Stimulated activated CD4-positive, alpha-beta T cell treated with anti-CD3 and anti-CD28 coated beads, Interleukin-4, amount 100 ng/mL, for 1 hour (primary cell): ENCODE results near the gene TEAD1.
"Not testable (repeated sequence)": the region's sequence is repeated elsewhere in the genome, so short reads cannot be mapped to it uniquely, and the experiment has no call there.

Source experiments
- DNase-seq: peaks from one replicate; pipeline ENCODE4 v3.0.0-alpha.2; 2020

TEAD1 gene

DNA sequence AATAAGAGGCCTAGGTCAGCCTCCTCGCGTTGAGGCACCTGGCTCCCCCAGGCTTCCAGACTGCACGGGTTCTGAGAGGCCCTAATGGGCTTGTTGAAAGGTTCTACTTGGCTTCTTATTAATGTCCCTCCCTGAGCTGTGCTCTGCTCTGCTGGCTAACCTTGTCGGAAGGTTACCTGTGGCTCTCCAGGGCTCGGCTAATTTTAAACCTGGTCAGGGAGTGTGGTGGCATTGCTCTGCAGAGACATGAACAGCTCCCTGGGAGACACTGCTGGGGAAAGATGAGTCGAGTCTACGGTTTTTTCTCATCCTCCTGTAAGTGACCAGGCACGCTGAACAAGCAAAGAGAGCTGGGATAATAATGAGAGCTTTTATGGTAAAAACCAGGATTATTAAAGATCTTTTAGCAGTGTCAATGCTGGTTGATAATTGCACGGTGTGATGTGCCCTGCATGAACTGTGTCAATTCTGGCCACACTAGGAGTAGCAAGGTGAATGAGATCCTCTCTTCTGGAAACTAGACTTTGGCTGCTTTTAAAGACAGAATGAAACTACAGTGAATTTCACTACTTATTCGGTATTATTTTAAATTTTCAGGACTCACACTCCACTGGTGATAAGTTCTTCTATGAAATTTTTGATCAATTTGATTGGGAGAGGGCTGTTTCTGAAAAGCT, 70.7 kb downstream of the TEAD1 start:
- no peak for DNase-seq

DNA sequence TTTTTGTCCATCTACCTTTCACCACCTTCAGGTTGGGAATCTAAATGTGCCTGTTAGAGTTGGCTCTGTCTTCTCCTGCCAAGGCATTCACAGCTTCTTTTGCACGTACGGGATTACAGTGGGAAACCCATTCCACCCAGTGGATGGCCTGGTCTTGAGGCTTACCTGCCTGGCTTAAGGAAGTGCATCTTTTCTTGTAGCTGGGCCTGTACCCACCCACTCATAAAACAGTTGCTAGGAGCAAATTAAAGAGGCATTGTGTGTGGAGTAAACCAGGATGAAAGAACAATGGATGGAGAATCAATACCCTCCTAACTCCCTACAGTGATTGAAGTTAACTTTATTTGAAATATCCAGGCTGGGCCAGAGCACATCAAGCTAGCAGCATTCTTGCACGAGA, 71.6 kb downstream of the TEAD1 start:
- no peak for DNase-seq

GRCh38 chr11:12746593-12747097, 72.4 kb downstream of the TEAD1 start:
- no peak for DNase-seq

DNA sequence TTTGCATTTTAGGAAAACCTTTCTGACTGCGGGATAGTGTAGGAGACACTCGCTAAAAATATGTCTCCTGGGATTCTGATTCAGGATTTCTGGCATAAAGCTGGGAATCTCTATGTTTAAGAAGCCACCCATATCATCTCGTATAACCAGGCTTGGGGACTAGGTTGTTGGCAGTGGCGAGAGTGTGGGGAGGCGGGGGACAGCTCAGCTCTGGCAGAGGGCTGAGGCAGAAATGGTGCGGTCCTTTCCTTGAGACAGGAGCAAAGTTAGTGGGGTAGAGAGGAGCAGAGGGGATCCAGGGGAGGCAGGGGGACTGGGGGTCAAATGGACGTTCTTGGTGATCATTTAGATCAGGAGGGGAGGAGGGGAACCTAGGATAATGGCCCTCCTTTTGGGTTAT, 74.3 kb downstream of the TEAD1 start:
- DNase-seq, result no peak

DNA sequence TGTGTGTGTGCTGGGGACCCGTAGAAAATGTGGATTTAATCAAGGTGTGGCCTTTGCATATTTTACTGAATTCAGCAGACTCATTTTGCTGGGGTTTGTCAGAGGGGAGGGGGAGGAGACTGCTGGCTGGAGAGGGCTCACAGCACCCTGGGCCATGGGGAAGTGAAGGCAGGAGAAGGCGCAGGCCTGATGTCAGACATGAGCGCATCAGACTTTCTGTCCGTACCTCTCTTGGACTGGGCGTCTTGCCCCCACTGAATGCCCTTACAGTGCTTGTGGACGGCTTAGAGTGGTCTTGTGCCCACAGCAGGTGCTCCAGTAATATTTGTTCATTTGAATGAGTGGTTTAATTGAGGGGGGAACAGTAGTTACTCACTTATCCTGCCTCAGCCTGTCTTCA, 75.2 kb downstream of the TEAD1 start:
- DNase-seq, result no peak

GRCh38 chr11:12750181-12750580, 76.0 kb downstream of the TEAD1 start:
- no peak for DNase-seq

DNA sequence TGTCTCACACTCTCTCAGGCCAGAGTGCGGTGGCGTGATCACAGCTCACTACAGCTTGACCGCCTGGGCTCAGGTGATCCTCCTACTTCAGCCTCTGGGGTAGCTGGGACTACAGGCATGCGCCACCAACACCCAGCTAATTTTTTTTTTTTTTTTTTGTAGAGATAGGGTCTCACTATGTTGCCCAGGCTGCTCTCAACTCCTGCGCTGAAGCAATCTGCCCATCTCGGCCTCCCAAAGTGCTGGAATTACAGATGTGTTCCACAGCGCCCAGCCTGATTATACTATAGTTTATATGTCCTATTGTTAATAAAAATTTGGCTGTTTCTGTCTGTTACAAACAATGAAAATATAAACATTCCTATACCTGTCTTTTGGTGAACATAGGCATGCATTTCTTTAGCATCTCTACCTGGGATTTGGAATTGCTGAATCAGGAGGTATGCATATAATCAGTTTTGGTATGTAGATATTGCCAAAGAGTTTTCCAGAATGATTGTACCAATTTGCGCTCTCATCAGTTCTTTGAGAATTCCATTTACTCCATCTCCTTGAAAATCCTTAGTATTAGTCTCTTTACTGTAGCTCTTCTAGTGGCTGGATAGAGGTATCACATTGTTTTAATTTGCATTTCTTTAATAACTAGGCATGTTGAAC, 78.8 kb downstream of the TEAD1 start:
- DNase-seq, result no peak

DNA sequence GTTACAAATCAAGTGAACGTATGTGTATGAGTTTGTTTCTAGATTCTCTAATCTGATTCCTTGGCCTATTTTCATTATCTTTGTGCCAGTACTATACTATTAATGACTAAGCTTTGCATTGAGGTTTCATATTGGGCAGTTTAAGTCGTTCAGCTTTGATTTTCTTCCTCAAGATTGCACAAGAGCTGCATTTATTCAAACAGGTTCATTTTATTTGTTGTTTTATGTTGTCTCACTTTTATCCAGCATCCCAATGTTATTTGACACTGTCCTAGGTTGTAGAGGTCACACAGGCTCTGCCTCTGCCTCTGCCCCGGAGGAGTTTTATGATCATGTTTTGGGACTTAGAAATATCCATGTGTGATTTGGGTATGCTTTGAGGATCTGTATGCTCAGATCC, 79.8 kb downstream of the TEAD1 start:
- no peak for DNase-seq

GRCh38 chr11:12754582-12755234, 80.5 kb downstream of the TEAD1 start:
- no peak for DNase-seq

DNA sequence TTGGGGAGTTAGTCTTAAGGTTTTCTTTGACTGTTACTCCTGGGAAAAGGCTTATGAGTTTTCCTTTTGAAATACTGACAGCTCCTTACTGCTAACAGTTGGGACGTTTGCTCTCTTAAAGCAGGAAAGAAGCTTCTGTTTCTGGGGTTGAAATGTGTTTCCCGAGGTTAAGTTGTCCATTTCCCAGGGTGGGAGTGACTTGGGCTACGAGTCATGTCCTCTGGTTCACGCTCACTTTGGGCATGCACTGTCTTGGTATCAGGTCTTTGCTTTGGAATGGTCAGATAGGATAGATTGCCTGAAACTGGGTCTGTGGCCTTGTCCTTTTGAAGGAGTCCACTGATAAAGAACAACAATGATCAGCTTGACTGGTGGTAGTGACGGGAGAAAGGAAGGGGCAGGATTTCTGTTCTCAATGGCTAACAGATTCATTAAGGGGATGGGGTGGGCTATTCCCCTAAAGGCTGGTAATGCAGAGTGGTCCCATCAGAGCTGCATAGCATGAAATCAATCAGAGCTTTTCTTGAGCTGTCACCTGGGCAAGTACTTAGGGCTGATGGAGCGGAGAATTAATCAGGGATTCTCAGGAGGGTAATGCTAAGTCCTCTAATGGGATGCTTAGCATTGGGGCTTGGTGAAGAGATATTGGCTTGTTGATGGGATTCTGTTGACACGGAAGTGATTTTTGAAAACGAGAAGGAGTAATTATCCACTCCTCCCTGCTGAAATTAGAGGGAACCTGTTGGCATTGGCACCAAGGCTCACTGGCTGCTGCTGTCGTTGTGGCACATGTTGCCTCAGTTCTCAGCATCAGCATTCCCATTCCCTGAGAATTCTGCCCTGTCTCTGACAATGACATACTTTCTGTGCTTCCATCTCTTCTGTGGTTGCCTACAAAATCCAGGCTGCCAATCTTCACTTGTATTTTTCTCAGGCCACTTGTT, 81.6 kb downstream of the TEAD1 start:
- DNase-seq, result no peak

DNA sequence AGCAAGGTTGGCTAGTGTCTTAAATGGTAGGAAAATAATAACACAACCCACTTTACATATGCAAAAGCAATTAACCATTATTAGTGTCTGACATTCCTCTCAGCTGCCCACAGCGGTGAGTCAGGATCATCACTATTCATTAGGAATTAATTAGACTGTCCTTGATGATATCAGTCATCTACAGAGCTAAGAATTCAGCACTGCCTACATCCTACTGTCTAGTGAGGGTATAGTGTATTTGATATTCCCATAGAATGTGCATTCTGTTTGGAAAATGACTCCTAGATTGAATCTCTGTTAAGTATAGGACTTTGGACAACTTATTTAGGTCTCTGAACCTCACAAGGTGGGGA, 82.2 kb downstream of the TEAD1 start:
- no peak for DNase-seq

- DNase-seq, result no peak
Observed at GRCh38 chr11:12756867-12757266, 82.6 kb downstream of the TEAD1 start.

- DNase-seq, result no peak
Observed at GRCh38 chr11:12757416-12757815, 83.2 kb downstream of the TEAD1 start.

DNA sequence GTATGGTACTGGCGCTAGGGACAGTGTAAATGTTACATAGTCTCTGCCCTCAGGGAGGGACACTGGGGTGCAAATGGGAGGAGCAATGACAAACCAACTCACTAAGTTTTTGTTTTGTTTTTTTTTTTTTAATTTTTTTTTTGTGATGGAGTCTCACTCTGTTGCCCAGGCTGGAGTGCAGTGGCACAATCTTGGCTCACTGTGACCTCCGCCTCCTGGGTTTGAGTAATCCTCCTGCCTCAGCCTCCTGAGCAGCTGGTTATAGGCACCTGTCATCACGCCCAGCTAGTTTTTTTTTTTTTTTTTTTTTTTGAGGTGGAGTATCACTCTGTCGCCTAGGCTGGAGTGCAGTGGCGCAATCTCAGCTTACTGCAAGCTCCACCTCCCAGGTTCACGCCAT, 83.9 kb downstream of the TEAD1 start:
- not testable (repeated sequence) for DNase-seq

- no peak for DNase-seq
Observed at GRCh38 chr11:12761029-12761428, 86.8 kb downstream of the TEAD1 start.

DNA sequence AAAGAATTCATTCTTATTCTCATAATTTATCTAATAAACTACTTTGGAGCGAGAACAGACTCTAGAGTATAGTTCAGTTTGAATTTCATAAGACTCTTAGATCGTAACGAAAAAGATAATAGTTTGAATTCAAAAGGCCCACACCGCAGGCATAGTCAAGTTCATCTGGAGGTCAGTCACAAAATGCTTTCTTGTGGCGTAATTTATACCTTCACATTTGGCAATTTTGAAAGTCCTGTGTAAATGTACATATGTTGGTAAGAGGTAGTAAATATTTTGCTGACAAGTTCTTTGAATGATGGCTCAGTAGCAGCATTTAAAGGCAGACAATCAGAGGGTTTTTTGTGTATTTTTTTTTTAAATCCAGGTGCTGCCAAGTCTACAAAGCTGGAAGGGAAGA, 88.1 kb downstream of the TEAD1 start:
- no peak for DNase-seq

- no peak for DNase-seq
Observed at GRCh38 chr11:12762696-12763324, 88.6 kb downstream of the TEAD1 start.

- no peak for DNase-seq
Observed at GRCh38 chr11:12764187-12764914, 90.1 kb downstream of the TEAD1 start.

DNA sequence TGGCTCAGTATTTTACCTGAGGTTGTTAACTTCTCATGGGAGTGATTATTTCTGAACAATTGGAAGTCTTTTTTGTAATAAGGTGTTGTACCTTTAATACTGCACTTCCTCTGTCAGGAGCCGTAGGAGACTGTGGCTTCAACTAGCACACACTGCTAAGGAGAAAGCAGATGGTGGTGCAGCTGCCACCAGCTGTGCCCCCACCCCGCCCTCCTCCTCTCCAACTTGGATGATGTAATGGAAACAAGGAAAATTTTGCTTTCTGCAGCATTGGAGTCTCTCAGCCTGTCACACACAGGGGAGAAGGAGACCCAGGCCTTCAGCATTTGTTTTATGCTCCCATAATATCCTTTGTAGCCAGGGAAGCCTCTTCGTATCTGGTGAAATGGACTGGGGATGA, 91.2 kb downstream of the TEAD1 start:
- DNase-seq, result no peak

DNA sequence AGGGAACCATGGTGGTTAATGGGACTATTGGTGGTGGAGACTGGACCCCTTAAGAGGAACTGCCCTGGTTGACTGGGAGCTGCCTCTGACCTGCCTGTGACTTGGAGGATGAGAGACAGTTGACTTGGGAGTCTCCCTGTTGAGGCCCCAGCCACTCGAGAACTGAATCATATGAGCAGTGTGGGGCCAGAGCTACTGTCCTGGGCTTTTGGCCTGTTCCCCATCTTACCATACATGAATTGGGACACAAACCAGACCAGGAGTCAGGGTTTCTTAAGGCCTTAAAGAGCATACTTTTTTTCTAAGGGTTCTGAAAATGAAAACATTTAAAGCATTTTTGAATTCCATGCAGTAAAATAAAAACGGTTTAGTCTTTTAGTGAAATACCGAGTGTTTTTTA, 92.8 kb downstream of the TEAD1 start:
- DNase-seq, result no peak

DNA sequence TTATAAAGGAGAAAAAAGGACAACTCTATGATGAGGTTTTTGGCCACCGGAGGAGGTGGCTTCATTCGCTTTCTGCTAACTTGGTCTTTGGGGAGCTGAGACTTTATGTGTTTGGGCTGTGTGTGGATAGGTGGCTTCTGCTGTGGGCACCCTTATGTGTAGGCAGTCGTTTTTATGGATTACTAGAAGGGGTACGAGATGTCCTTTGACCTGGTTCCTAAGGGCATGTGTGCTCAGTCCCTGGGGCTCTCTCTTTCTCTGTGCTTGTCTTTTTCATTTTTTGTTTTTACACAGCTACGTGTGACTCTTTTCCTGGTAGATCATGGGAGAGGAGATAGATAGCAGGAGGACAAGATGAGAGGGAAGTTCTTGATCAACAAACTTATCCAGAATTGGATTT, 93.4 kb downstream of the TEAD1 start:
- DNase-seq, result no peak
